Activated T-helper 17 cell treated with anti-CD3 and anti-CD28 coated beads, Interleukin-2, amount 50 U/mL, for 72 hours (primary cell): ENCODE measurements around the gene GNG7. TPM values are rescaled to one million over a fixed set of nuclear protein-coding genes. Genes with fewer than 3 reads are reported as not detected.
"Not testable (repeated sequence)": the region's sequence is repeated elsewhere in the genome, so short reads cannot be mapped to it uniquely, and the experiment has no call there.

Experiments used
- ATAC-seq: fragments of 150-1000 bp; cut with Tn5 transposase; replicated peaks from 2 replicates; pipeline ENCODE4 v1.10.0; 2021; ENCODE audit warnings: mild to moderate bottlenecking, moderate library complexity
- H3K27ac Mint-ChIP-seq: one replicate; pipeline ENCODE4 v1.8.0; 2022; ENCODE audit warnings: mixed read lengths
- H3K27me3 Mint-ChIP-seq: one replicate; pipeline ENCODE4 v1.8.0; 2022; ENCODE audit warnings: mixed read lengths
- H3K36me3 Mint-ChIP-seq: one replicate; pipeline ENCODE4 v1.8.0; 2022; ENCODE audit warnings: low read depth, mild to moderate bottlenecking, mixed read lengths
- H3K4me1 Mint-ChIP-seq: one replicate; pipeline ENCODE4 v1.8.0; 2022; ENCODE audit warnings: mixed read lengths
- H3K4me3 Mint-ChIP-seq: one replicate; pipeline ENCODE4 v1.8.0; 2022; ENCODE audit warnings: mild to moderate bottlenecking, mixed read lengths
- H3K9me3 Mint-ChIP-seq: one replicate; pipeline ENCODE4 v1.8.0; 2022; ENCODE audit warnings: mixed read lengths
- total RNA-seq, 2 donors: library from RNA; stranded (reverse); gene quantifications; one replicate each; pipeline ENCODE4 v1.2.3, GENCODE V29; 2022

Gene GNG7
- total RNA-seq, 2 donors from 2014 or later, result 0.29 TPM; not detected in 1

DNA sequence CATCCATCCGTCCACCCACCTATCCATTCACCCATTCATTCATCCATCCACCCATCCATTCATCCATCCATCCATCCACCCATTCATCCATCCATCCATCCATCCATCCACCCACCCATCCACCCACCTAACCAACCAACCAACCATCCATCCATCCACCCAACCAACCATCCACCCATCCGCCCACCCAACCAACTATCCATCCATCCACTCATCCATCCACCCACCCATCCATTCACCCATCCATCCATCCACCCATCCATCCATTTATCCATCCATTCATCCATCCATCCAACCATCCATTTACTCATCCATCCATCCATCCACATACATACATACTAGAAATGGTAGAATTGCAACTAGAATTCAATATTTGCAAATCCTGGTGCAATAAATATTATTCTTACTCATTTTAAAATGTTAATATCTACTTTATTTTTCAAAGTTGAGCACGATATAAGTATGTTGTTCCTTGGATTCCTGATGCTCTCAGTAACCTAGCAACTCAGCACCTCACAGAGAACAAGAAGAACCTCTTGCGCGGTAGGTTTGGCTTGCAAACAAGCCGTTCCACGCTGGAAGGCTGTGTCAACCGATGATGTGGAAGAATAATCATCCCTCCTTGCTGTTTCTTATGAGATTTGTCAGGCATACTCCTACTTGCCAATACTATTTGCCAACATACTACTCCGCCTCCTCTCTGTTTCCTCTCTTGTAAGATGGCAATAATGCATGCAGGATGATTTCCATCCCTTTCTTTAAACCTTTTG lies 111.7 kb downstream of the GNG7 start:
- H3K4me3 Mint-ChIP-seq, result no peak overlapping the region
- no peak overlapping the region for H3K27ac Mint-ChIP-seq
- H3K4me1 Mint-ChIP-seq, result no peaks in the 10 kb centered on the region
- ATAC-seq, result no peak
- peaks cover 10% of the 10 kb centered on the region for H3K27me3 Mint-ChIP-seq
- no peaks in the 10 kb centered on the region for H3K36me3 Mint-ChIP-seq
- H3K9me3 Mint-ChIP-seq, result peaks cover 5% of the 10 kb centered on the region

- Mint-ChIP-seq H3K27ac (no peak overlapping the region), H3K4me3 (no peak overlapping the region), H3K9me3 (peaks cover 5% of the 10 kb centered on the region), H3K4me1 (no peaks in the 10 kb centered on the region), H3K27me3 (peaks cover 10% of the 10 kb centered on the region), H3K36me3 (no peaks in the 10 kb centered on the region)
- no peak for ATAC-seq
Observed at GRCh38 chr19:2589441-2589840, 113.1 kb downstream of the GNG7 start.

GRCh38 chr19:2588081-2588777 lies 114.3 kb downstream of the GNG7 start:
- peaks cover 5% of the 10 kb centered on the region for H3K9me3 Mint-ChIP-seq
- ATAC-seq, result no peak
- no peak overlapping the region for H3K27ac Mint-ChIP-seq

GRCh38 chr19:2587001-2587719 lies 115.3 kb downstream of the GNG7 start:
- peaks cover 10% of the 10 kb centered on the region for H3K27me3 Mint-ChIP-seq
- no peak for ATAC-seq
- no peaks in the 10 kb centered on the region for H3K4me1 Mint-ChIP-seq
- H3K9me3 Mint-ChIP-seq, result peaks cover 5% of the 10 kb centered on the region
- H3K4me3 Mint-ChIP-seq, result no peak overlapping the region
- H3K36me3 Mint-ChIP-seq, result no peaks in the 10 kb centered on the region
- no peak overlapping the region for H3K27ac Mint-ChIP-seq

More at GRCh38 chr19:2588081-2588777, 114.3 kb downstream of the GNG7 start:
- no peaks in the 10 kb centered on the region for H3K36me3 Mint-ChIP-seq
- no peaks in the 10 kb centered on the region for H3K4me1 Mint-ChIP-seq
- no peak overlapping the region for H3K4me3 Mint-ChIP-seq
- peaks cover 10% of the 10 kb centered on the region for H3K27me3 Mint-ChIP-seq

DNA sequence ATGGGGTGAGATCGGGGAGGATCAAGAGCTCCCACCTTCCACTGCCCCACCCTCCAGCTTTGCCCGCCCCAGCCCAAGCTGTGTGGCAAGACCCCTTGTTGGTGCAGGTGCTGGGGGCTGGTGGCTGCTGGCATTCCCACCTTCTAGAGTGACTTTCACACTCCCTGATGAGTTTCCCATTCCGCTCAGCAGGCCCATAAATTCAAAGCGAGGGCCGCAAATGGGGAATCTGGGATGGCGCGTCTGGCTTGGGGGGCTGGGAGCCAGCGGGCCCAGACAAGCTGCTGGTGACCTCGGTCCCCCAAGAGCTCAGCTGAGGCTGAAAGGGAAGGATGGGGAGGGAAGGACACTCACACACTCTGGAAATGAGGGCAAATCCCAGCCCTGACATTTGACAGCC lies 116.3 kb downstream of the GNG7 start:
- Mint-ChIP-seq H3K9me3 (peaks cover 5% of the 10 kb centered on the region), H3K27me3 (peaks cover 7% of the 10 kb centered on the region), H3K36me3 (no peaks in the 10 kb centered on the region), H3K4me1 (no peaks in the 10 kb centered on the region), H3K4me3 (no peak overlapping the region), H3K27ac (no peak overlapping the region)
- no peak for ATAC-seq

- Mint-ChIP-seq H3K9me3 (no peaks in the 10 kb centered on the region), H3K4me3 (no peak overlapping the region), H3K27me3 (no peaks in the 10 kb centered on the region), H3K27ac (no peak overlapping the region), H3K36me3 (no peaks in the 10 kb centered on the region), H3K4me1 (no peaks in the 10 kb centered on the region)
- no peak for ATAC-seq
Observed at GRCh38 chr19:2584002-2584401, 118.5 kb downstream of the GNG7 start.

DNA sequence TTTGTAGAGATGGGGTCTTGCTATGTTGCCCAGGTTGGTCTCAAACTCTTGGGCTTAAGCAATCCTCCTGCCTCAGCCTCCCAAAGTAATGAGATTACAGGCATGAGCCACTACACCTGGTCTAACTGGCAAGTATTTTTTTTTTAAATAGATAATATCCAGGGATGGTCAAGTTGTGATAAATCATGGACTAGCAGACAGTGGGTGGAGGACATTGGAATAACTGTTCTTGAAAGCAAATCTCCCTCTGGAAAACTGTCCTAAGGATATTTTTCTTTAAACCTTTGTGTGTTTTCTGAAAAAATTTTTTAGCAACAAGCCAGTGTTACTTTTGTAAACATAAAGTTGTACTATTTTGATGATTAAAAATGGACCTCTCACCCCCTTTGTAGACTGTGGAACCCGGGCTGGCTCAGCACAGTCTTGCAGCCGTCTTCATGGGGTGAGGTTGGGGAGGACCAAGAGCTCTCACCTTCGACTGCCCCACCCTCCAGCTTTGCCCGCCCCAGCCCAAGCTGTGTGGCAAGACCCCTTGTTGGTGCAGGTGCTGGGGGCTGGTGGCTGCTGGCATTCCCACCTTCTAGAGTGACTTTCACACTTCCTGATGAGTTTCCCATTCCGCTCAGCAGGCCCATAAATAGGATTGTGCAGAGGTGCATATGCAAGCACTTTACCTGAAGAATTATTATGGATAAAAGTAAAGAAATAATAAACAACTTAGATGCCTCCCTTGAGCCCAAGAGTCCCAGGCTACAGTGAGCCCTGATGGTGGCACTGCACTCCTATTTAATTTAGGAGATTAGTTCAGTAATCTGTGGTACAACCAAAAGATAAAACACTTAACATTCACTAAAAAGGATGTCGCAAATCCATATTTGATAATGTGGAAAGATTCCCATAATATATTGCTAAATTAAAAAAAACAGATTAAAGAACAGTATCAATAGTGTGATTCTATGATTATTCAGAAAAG lies 119.2 kb downstream of the GNG7 start:
- no peak for ATAC-seq
- Mint-ChIP-seq H3K27ac (no peak overlapping the region), H3K4me3 (no peak overlapping the region), H3K27me3 (peaks cover 2% of the 10 kb centered on the region), H3K9me3 (no peaks in the 10 kb centered on the region), H3K4me1 (no peaks in the 10 kb centered on the region), H3K36me3 (no peaks in the 10 kb centered on the region)

DNA sequence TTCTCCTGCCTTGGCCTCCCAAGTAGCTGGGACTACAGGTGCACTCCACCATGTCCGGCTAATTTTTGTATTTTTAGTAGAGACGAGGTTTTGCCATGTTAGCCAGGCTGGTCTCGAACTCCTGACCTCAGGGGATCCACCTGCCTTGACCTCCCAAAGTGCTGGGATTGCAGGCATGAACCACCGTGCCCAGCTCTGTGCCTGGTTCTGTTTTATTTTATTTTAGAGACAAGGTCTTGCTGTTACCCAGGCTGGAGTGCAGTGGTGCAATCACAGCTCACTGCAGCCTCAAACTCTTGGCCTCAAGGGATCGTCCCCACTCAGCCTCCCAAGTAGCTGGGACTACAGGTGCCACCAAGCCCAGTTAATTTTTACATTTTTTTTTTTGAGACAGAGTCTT lies 122.1 kb downstream of the GNG7 start:
- not testable (repeated sequence) for H3K4me3 Mint-ChIP-seq, ATAC-seq, H3K4me1 Mint-ChIP-seq, H3K27ac Mint-ChIP-seq, H3K27me3 Mint-ChIP-seq, H3K9me3 Mint-ChIP-seq, H3K36me3 Mint-ChIP-seq

- peaks cover 4% of the 10 kb centered on the region for H3K27me3 Mint-ChIP-seq
- H3K4me3 Mint-ChIP-seq, result no peak overlapping the region
- ATAC-seq, result no peak
- H3K36me3 Mint-ChIP-seq, result no peaks in the 10 kb centered on the region
- H3K9me3 Mint-ChIP-seq, result no peaks in the 10 kb centered on the region
- H3K27ac Mint-ChIP-seq, result no peak overlapping the region
- H3K4me1 Mint-ChIP-seq, result no peaks in the 10 kb centered on the region
Observed at GRCh38 chr19:2579678-2580280, 122.7 kb downstream of the GNG7 start.

DNA sequence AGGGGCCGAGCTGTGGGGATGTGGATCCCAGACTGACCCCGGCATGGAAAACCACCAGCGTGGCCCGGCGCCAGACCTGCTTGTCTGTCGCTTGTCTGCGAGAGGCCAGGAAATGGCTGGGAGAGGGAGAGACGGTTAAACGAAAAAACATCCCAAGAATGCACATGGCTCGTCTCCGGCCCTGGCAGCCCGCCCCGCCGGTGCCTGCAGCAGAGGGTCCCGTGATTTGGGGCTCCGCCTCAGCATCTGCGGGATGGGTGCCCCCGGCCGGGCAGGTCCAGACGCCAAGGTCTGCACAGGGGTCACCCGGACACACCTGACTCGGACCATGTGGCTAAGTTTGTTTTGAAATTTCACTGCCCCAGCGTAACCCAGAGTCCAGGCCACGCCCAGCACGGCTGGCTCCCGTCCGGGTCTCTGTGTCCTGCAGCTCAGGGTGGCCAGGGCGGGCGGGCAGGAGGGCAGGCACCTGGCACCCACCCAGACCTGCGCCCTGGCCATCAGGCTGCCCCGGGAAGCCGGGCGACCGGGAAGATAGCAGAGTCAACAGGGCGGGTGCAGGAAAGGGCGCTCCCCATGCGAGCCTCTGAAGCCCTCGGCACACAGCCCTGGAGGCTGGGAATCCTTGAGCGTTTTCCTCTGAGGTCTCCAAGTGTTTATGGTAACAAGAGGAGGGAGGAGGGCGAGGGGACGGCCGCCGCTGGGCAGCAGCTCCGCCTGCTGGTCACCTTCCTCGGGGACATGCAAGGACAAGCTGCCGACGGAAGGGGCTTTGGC lies 123.4 kb downstream of the GNG7 start:
- Mint-ChIP-seq H3K27me3 (peaks cover 4% of the 10 kb centered on the region), H3K36me3 (no peaks in the 10 kb centered on the region), H3K4me3 (peak overlapping the region; percentile 9), H3K4me1 (no peaks in the 10 kb centered on the region), H3K9me3 (no peaks in the 10 kb centered on the region), H3K27ac (no peak overlapping the region)
- ATAC-seq, result peak; percentile 66

DNA sequence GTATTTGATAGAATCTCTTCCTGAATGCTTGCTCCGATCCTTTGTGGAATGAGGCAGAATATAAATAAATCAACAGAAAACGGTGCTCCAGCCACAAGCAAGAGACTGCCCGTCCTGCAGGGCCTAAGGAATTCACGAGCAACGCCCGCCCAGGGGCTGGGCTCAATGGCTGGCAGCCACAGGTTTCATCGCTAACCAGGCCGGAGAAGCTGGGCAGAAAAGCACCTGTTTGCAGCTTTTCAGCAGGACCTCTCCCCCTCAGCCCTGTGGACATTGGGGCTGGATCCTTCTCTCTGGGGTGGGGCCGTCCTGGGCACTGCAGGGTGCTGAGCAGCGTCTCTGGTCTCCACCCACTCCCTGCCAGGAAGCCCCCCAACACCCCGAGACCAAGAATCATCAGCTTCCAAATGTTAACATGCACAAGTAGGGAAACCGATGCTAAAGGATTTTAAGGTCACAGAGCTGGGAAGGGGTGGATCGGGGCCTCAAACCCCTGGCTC lies 124.1 kb downstream of the GNG7 start:
- Mint-ChIP-seq H3K9me3 (no peaks in the 10 kb centered on the region), H3K4me1 (no peaks in the 10 kb centered on the region)

GRCh38 chr19:2577722-2578335 lies 124.7 kb downstream of the GNG7 start:
- Mint-ChIP-seq H3K27me3 (peaks cover 4% of the 10 kb centered on the region), H3K9me3 (no peaks in the 10 kb centered on the region), H3K27ac (no peak overlapping the region), H3K4me1 (no peaks in the 10 kb centered on the region), H3K4me3 (peak overlapping the region; percentile 9), H3K36me3 (no peaks in the 10 kb centered on the region)
- ATAC-seq, result no peak

More for the DNA sequence above, 124.1 kb downstream of the GNG7 start:
- no peak for ATAC-seq
- no peak overlapping the region for H3K27ac Mint-ChIP-seq
- peak overlapping the region; percentile 9 for H3K4me3 Mint-ChIP-seq
- no peaks in the 10 kb centered on the region for H3K36me3 Mint-ChIP-seq
- peaks cover 4% of the 10 kb centered on the region for H3K27me3 Mint-ChIP-seq
